ENCODE data around the gene MOB3B.

The MOB3B gene

GRCh38 chr9:27377147-27377807 is 152.3 kb downstream of the MOB3B start:
- H3K4me3 ChIP-seq (ENCODE audit: low read length in 2 of 2) = no peak overlapping the region
- peak overlapping the region in 1 of 2 donors; percentile 15 for H3K9ac ChIP-seq (ENCODE audit: low read depth in 1 of 2, low read length in 2 of 2)
- H3K36me3 ChIP-seq (ENCODE audit: control insufficient read depth in 2 of 2, insufficient read depth in 2 of 2, low read length in 2 of 2) = no peaks in the 10 kb centered on the region
- no peaks in the 10 kb centered on the region for H3K27me3 ChIP-seq (ENCODE audit: control insufficient read depth in 2 of 2, insufficient read depth in 2 of 2, low read length in 2 of 2)
- peaks cover 28 to 47% of the 10 kb centered on the region in 2 donors for H3K4me1 ChIP-seq (ENCODE audit: control insufficient read depth in 2 of 2, insufficient read depth in 2 of 2, low read length in 2 of 2)
- H3K9me3 ChIP-seq (ENCODE audit: control insufficient read depth in 2 of 2, low read length in 2 of 2) = no peaks in the 10 kb centered on the region
- peak overlapping the region; percentile 49 to 52 for H3K27ac ChIP-seq (ENCODE audit: low read depth in 2 of 2, low read length in 2 of 2)

GRCh38 chr9:27373851-27374250 is 155.8 kb downstream of the MOB3B start:
- Histone ChIP-seq H3K27me3 (ENCODE audit: control insufficient read depth in 2 of 2, insufficient read depth in 2 of 2, low read length in 2 of 2) (no peaks in the 10 kb centered on the region), H3K4me1 (ENCODE audit: control insufficient read depth in 2 of 2, insufficient read depth in 2 of 2, low read length in 2 of 2) (peaks cover 25 to 52% of the 10 kb centered on the region in 2 donors), H3K36me3 (ENCODE audit: control insufficient read depth in 2 of 2, insufficient read depth in 2 of 2, low read length in 2 of 2) (no peaks in the 10 kb centered on the region), H3K27ac (ENCODE audit: low read depth in 2 of 2, low read length in 2 of 2) (no peak overlapping the region), H3K4me3 (ENCODE audit: low read length in 2 of 2) (no peak overlapping the region), H3K9ac (ENCODE audit: low read depth in 1 of 2, low read length in 2 of 2) (no peak overlapping the region), H3K9me3 (ENCODE audit: control insufficient read depth in 2 of 2, low read length in 2 of 2) (no peaks in the 10 kb centered on the region)

- peak overlapping the region; percentile 67 to 78 for H3K27ac ChIP-seq (ENCODE audit: low read depth in 2 of 2, low read length in 2 of 2)
- no peaks in the 10 kb centered on the region for H3K36me3 ChIP-seq (ENCODE audit: control insufficient read depth in 2 of 2, insufficient read depth in 2 of 2, low read length in 2 of 2)
- no peaks in the 10 kb centered on the region for H3K9me3 ChIP-seq (ENCODE audit: control insufficient read depth in 2 of 2, low read length in 2 of 2)
- H3K4me1 ChIP-seq (ENCODE audit: control insufficient read depth in 2 of 2, insufficient read depth in 2 of 2, low read length in 2 of 2) = peaks cover 21 to 54% of the 10 kb centered on the region in 2 donors
- no peak overlapping the region for H3K9ac ChIP-seq (ENCODE audit: low read depth in 1 of 2, low read length in 2 of 2)
- H3K27me3 ChIP-seq (ENCODE audit: control insufficient read depth in 2 of 2, insufficient read depth in 2 of 2, low read length in 2 of 2) = no peaks in the 10 kb centered on the region
- no peak overlapping the region for H3K4me3 ChIP-seq (ENCODE audit: low read length in 2 of 2)
Measured at GRCh38 chr9:27372615-27373014, 157.0 kb downstream of the MOB3B start.

- Histone ChIP-seq H3K4me3 (ENCODE audit: low read length in 2 of 2) (no peak overlapping the region), H3K27me3 (ENCODE audit: control insufficient read depth in 2 of 2, insufficient read depth in 2 of 2, low read length in 2 of 2) (no peaks in the 10 kb centered on the region), H3K9ac (ENCODE audit: low read depth in 1 of 2, low read length in 2 of 2) (peak overlapping the region; percentile 27 to 34), H3K27ac (ENCODE audit: low read depth in 2 of 2, low read length in 2 of 2) (peak overlapping the region; percentile 67 to 78), H3K36me3 (ENCODE audit: control insufficient read depth in 2 of 2, insufficient read depth in 2 of 2, low read length in 2 of 2) (no peaks in the 10 kb centered on the region), H3K4me1 (ENCODE audit: control insufficient read depth in 2 of 2, insufficient read depth in 2 of 2, low read length in 2 of 2) (peaks cover 23 to 55% of the 10 kb centered on the region in 2 donors), H3K9me3 (ENCODE audit: control insufficient read depth in 2 of 2, low read length in 2 of 2) (no peaks in the 10 kb centered on the region)
Measured at GRCh38 chr9:27371382-27371781, 158.2 kb downstream of the MOB3B start.

- H3K9me3 ChIP-seq (ENCODE audit: control insufficient read depth in 2 of 2, low read length in 2 of 2) = no peaks in the 10 kb centered on the region
- no peak overlapping the region for H3K9ac ChIP-seq (ENCODE audit: low read depth in 1 of 2, low read length in 2 of 2)
- no peaks in the 10 kb centered on the region for H3K27me3 ChIP-seq (ENCODE audit: control insufficient read depth in 2 of 2, insufficient read depth in 2 of 2, low read length in 2 of 2)
- peaks cover 29 to 63% of the 10 kb centered on the region in 2 donors for H3K4me1 ChIP-seq (ENCODE audit: control insufficient read depth in 2 of 2, insufficient read depth in 2 of 2, low read length in 2 of 2)
- no peak overlapping the region for H3K4me3 ChIP-seq (ENCODE audit: low read length in 2 of 2)
- no peak overlapping the region for H3K27ac ChIP-seq (ENCODE audit: low read depth in 2 of 2, low read length in 2 of 2)
- H3K36me3 ChIP-seq (ENCODE audit: control insufficient read depth in 2 of 2, insufficient read depth in 2 of 2, low read length in 2 of 2) = no peaks in the 10 kb centered on the region
Measured at GRCh38 chr9:27369591-27369990, 160.0 kb downstream of the MOB3B start.

- Histone ChIP-seq H3K9ac (ENCODE audit: low read depth in 1 of 2, low read length in 2 of 2) (no peak overlapping the region), H3K27ac (ENCODE audit: low read depth in 2 of 2, low read length in 2 of 2) (peak overlapping the region; percentile 8 to 43), H3K4me1 (ENCODE audit: control insufficient read depth in 2 of 2, insufficient read depth in 2 of 2, low read length in 2 of 2) (peaks cover 34 to 63% of the 10 kb centered on the region in 2 donors), H3K4me3 (ENCODE audit: low read length in 2 of 2) (peak overlapping the region in 1 of 2 donors; percentile 5), H3K27me3 (ENCODE audit: control insufficient read depth in 2 of 2, insufficient read depth in 2 of 2, low read length in 2 of 2) (no peaks in the 10 kb centered on the region), H3K9me3 (ENCODE audit: control insufficient read depth in 2 of 2, low read length in 2 of 2) (no peaks in the 10 kb centered on the region), H3K36me3 (ENCODE audit: control insufficient read depth in 2 of 2, insufficient read depth in 2 of 2, low read length in 2 of 2) (no peaks in the 10 kb centered on the region)
Measured at GRCh38 chr9:27368316-27368985, 161.2 kb downstream of the MOB3B start.

GRCh38 chr9:27367921-27368315 is 161.7 kb downstream of the MOB3B start:
- no peaks in the 10 kb centered on the region for H3K36me3 ChIP-seq (ENCODE audit: control insufficient read depth in 2 of 2, insufficient read depth in 2 of 2, low read length in 2 of 2)

GRCh38 chr9:27367175-27367798 is 162.3 kb downstream of the MOB3B start:
- Histone ChIP-seq H3K9ac (ENCODE audit: low read depth in 1 of 2, low read length in 2 of 2) (no peak overlapping the region), H3K36me3 (ENCODE audit: control insufficient read depth in 2 of 2, insufficient read depth in 2 of 2, low read length in 2 of 2) (no peaks in the 10 kb centered on the region)

More at GRCh38 chr9:27367921-27368315, 161.7 kb downstream of the MOB3B start:
- H3K9me3 ChIP-seq (ENCODE audit: control insufficient read depth in 2 of 2, low read length in 2 of 2) = no peaks in the 10 kb centered on the region
- H3K27me3 ChIP-seq (ENCODE audit: control insufficient read depth in 2 of 2, insufficient read depth in 2 of 2, low read length in 2 of 2) = no peaks in the 10 kb centered on the region
- no peak overlapping the region for H3K27ac ChIP-seq (ENCODE audit: low read depth in 2 of 2, low read length in 2 of 2)
- no peak overlapping the region for H3K9ac ChIP-seq (ENCODE audit: low read depth in 1 of 2, low read length in 2 of 2)
- no peak overlapping the region for H3K4me3 ChIP-seq (ENCODE audit: low read length in 2 of 2)
- peaks cover 34 to 63% of the 10 kb centered on the region in 2 donors for H3K4me1 ChIP-seq (ENCODE audit: control insufficient read depth in 2 of 2, insufficient read depth in 2 of 2, low read length in 2 of 2)

GRCh38 chr9:27365707-27366376 is 163.8 kb downstream of the MOB3B start:
- peaks cover 34 to 56% of the 10 kb centered on the region in 2 donors for H3K4me1 ChIP-seq (ENCODE audit: control insufficient read depth in 2 of 2, insufficient read depth in 2 of 2, low read length in 2 of 2)
- H3K36me3 ChIP-seq (ENCODE audit: control insufficient read depth in 2 of 2, insufficient read depth in 2 of 2, low read length in 2 of 2) = no peaks in the 10 kb centered on the region
- no peak overlapping the region for H3K9ac ChIP-seq (ENCODE audit: low read depth in 1 of 2, low read length in 2 of 2)
- H3K4me3 ChIP-seq (ENCODE audit: low read length in 2 of 2) = no peak overlapping the region
- H3K27me3 ChIP-seq (ENCODE audit: control insufficient read depth in 2 of 2, insufficient read depth in 2 of 2, low read length in 2 of 2) = no peaks in the 10 kb centered on the region
- no peaks in the 10 kb centered on the region for H3K9me3 ChIP-seq (ENCODE audit: control insufficient read depth in 2 of 2, low read length in 2 of 2)
- no peak overlapping the region for H3K27ac ChIP-seq (ENCODE audit: low read depth in 2 of 2, low read length in 2 of 2)

More at GRCh38 chr9:27367175-27367798, 162.3 kb downstream of the MOB3B start:
- H3K4me1 ChIP-seq (ENCODE audit: control insufficient read depth in 2 of 2, insufficient read depth in 2 of 2, low read length in 2 of 2) = peaks cover 34 to 59% of the 10 kb centered on the region in 2 donors
- no peak overlapping the region for H3K27ac ChIP-seq (ENCODE audit: low read depth in 2 of 2, low read length in 2 of 2)
- H3K27me3 ChIP-seq (ENCODE audit: control insufficient read depth in 2 of 2, insufficient read depth in 2 of 2, low read length in 2 of 2) = no peaks in the 10 kb centered on the region
- H3K9me3 ChIP-seq (ENCODE audit: control insufficient read depth in 2 of 2, low read length in 2 of 2) = no peaks in the 10 kb centered on the region
- H3K4me3 ChIP-seq (ENCODE audit: low read length in 2 of 2) = no peak overlapping the region

Data from mucosa of rectum (tissue), 2 donors.